Suppressor macrophage treated with lipopolysaccharide for 1 hour (primary cell): Measurements from ENCODE around the gene LMAN1.

ENCODE experiments used
- DNase-seq, 3 donors: peaks; one replicate each; pipeline ENCODE4 v3.0.0-alpha.2; 2020 to 2022

The LMAN1 gene

DNA sequence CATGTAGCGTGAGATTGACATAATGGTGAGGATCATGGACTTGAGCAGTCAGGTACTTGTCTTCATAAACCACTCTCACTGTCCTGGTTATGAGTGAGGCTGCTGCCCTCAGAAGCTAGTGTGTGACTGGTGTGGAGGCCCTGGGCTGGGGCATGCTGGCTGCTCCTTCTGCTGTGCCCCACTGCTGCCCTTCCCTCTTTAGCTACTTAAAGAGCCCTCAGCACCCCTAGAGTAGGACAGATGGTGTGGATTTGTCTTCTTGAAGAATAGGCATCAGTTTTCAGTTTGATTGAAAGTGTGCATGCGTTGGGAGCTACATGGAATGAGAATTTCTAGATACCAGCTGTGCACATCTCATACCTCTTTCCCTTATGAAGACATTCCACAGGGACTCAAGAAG is 56.1 kb downstream of the LMAN1 start:
- DNase-seq = no peak

- no peak for DNase-seq
Observed at GRCh38 chr18:59301929-59302328, 57.1 kb downstream of the LMAN1 start.

DNA sequence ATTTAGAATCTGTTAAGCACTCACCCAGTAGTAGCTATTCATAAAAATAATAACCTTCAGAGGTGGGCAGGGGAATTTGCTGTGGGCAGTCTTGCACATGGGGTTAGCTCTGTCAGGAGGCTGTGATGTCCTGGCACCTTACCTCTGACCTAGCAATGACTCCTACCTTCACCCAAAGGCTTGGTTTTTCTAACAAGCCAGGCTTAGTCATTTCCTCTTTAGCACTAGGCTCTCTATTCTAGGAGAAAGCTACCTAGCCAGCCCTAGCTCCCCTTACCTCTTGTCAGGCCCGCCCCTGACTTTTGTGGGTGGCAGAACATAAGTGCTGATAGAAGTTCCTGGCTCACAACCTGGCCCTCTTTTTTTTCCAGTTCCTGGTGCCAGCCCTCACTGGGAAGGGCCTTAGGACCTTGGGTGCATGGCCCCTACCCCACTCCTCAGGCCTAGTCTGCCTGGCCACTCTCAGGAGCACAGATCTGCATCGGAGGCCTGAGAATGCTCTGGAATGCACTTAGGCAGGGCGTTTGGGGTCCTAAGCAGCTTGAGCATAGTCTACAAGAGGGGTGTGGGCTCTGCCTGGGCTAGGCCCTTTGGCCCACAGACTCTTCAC is 58.3 kb downstream of the LMAN1 start:
- DNase-seq = no peak

GRCh38 chr18:59298871-59299270 is 60.2 kb downstream of the LMAN1 start:
- no peak for DNase-seq

- no peak for DNase-seq
Observed at GRCh38 chr18:59293317-59293716, 65.7 kb downstream of the LMAN1 start.

GRCh38 chr18:59286341-59286740 is 72.7 kb downstream of the LMAN1 start:
- DNase-seq = no peak

GRCh38 chr18:59282341-59282740 is 76.7 kb downstream of the LMAN1 start:
- DNase-seq = no peak

GRCh38 chr18:59279722-59280121 is 79.3 kb downstream of the LMAN1 start:
- DNase-seq = no peak

GRCh38 chr18:59279193-59279592 is 79.9 kb downstream of the LMAN1 start:
- no peak for DNase-seq

- DNase-seq = peak in 1 of 3 donors; percentile 15
Observed at GRCh38 chr18:59278793-59279192, 80.3 kb downstream of the LMAN1 start.
